Adrenal gland (tissue), 5 donors: Measurements from ENCODE around the gene TSPAN3.

Experiments
- CTCF ChIP-seq, 6 experiments: fragments of 450-650 bp in 4 of 6; fragments of 200-600 bp in 2 of 6; sonication (generic) in 1 of 6; IDR thresholded peaks; 1 replicate in 5 of 6; 2 replicates in 1 of 6; pipeline versions ENCODE4 v1.5.1 to v1.8.0; 2016 to 2021; ENCODE audit warnings: antibody characterized with exemption in 6 of 6, mild to moderate bottlenecking in 2 of 6, moderate library complexity in 1 of 6
- POLR2A ChIP-seq, 2 donors: fragments of 450-650 bp; IDR thresholded peaks; one replicate each; pipeline ENCODE4 v1.6.1; 2017; ENCODE audit warnings: antibody characterized with exemption in 2 of 2, mild to moderate bottlenecking in 2 of 2, moderate library complexity in 1 of 2
- donor health status: DM: no; HTN: no; CAD: no.

- no peak for TF ChIP-seq CTCF (IDR thresholded peaks at IDR 0.05)
- no peak for TF ChIP-seq POLR2A (IDR thresholded peaks at IDR 0.05)
These were observed 55.1 kb downstream of the TSPAN3 start for GRCh38 chr15:77015646-77016320.
